GM12874 (cell line): ENCODE measurements around the gene TUNAR.

Source experiments
- CTCF ChIP-seq: IDR thresholded peaks from 2 replicates; pipeline ENCODE4 v1.5.1; 2011; ENCODE audit warnings: low read depth, mild to moderate bottlenecking, control low read depth, low read length, moderate library complexity; ENCODE audit not compliant: insufficient read depth

TUNAR gene

GRCh38 chr14:95897280-95897679, 20.6 kb downstream of the TUNAR start:
- no peak for TF ChIP-seq CTCF

GRCh38 chr14:95901054-95901453, 24.4 kb downstream of the TUNAR start:
- no peak for TF ChIP-seq CTCF

GRCh38 chr14:95902273-95902826, 25.7 kb downstream of the TUNAR start:
- TF ChIP-seq CTCF, result no peak

- no peak for TF ChIP-seq CTCF
Observed at GRCh38 chr14:95903165-95903564, 26.5 kb downstream of the TUNAR start.

- no peak for TF ChIP-seq CTCF
Observed at GRCh38 chr14:95903616-95904107, 27.0 kb downstream of the TUNAR start.

GRCh38 chr14:95906591-95906990, 30.0 kb downstream of the TUNAR start:
- TF ChIP-seq CTCF, result no peak

GRCh38 chr14:95910628-95911027, 34.0 kb downstream of the TUNAR start:
- TF ChIP-seq CTCF, result no peak
